Central memory CD8-positive, alpha-beta T cell (primary cell): ENCODE measurements around the gene TEX11.

Experiments used
- ATAC-seq: fragments of 150-1000 bp; cut with Tn5 transposase; replicated peaks from 2 replicates; pipeline ENCODE4 v1.10.0; 2022; ENCODE audit warnings: mild to moderate bottlenecking, moderate FRiP score, moderate number of reproducible peaks; ENCODE audit not compliant: poor library complexity, severe bottlenecking; ENCODE audit errors: extremely low read depth
- DNase-seq, 2 donors: peaks; one replicate each; pipeline ENCODE4 v3.0.0; 2021; ENCODE audit warnings: low spot score in 2 of 2
- H3K27ac Mint-ChIP-seq: one replicate; pipeline ENCODE4 v1.8.0; 2022; ENCODE audit warnings: low read depth, mild to moderate bottlenecking, moderate library complexity, mixed read lengths
- H3K27me3 Mint-ChIP-seq: one replicate; pipeline ENCODE4 v1.8.0; 2022; ENCODE audit warnings: mixed read lengths
- H3K36me3 Mint-ChIP-seq: one replicate; pipeline ENCODE4 v1.8.0; 2022; ENCODE audit warnings: mild to moderate bottlenecking, moderate library complexity, mixed read lengths; ENCODE audit not compliant: insufficient read depth
- H3K4me1 Mint-ChIP-seq: one replicate; pipeline ENCODE4 v1.8.0; 2022; ENCODE audit warnings: mixed read lengths
- H3K4me3 Mint-ChIP-seq: one replicate; pipeline ENCODE4 v1.8.0; 2022; ENCODE audit warnings: mild to moderate bottlenecking, moderate library complexity, mixed read lengths
- H3K9me3 Mint-ChIP-seq: one replicate; pipeline ENCODE4 v1.8.0; 2022; ENCODE audit warnings: mixed read lengths

Gene TEX11

DNA sequence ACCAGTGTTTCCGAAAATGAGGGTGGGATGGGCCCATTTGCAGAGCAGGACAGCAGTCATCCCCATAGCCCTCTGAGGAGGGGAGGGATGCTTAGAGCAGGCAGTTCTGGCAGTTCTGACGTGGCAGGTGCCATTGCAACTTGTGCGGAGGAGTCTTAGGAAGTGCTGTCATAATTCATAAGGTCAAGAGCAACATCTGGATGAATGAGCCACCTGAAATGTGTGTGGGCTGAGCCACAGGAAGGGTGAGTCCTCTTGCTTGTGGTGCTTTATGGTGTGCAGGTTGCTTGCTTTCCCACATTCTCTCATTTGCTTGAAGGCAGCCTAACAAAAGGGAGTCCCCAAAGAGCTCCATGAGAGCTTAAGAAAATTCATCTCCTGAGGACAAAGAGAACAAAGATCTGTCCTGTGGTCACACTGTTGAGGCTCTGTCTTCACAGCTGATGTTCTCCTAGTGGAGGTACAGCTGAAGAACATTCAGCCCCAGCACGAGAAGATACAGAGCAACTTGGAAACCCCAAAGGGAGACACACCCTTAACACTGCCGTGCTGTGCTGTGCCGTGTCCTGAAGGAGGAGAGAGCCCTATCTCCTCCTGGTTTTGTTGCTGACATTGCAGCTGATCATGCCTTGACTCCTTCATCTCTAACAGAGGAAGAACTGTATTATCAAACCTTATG lies 403.6 kb downstream of the TEX11 start:
- Mint-ChIP-seq H3K9me3 (no peaks in the 10 kb centered on the region), H3K4me1 (peaks cover 4% of the 10 kb centered on the region), H3K36me3 (peaks cover 7% of the 10 kb centered on the region)

DNA sequence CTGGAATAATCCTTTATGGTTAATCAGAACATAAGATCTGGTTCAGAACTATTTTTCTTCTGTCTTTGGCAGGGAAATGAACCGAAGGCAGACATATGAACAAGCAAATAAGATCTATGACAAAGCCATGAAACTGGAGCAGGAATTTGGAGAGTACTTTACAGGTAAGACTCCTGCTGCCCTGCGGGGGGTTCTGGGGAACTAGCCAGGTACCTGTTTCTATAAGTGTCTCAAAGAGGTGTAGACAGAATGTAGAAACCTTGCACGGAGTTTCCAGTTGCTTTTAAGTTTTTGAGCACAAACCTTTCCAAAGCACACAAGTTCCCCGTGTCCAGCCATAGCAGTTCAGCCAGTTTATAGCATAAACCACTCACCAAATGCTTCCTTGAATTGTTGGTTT lies 407.7 kb downstream of the TEX11 start:
- Mint-ChIP-seq H3K9me3 (no peaks in the 10 kb centered on the region), H3K27me3 (no peaks in the 10 kb centered on the region), H3K36me3 (peaks cover 13% of the 10 kb centered on the region), H3K27ac (no peak overlapping the region), H3K4me3 (no peak overlapping the region), H3K4me1 (peaks cover 4% of the 10 kb centered on the region)
- DNase-seq, result no peak
- ATAC-seq, result no peak

More for the DNA sequence above, 403.6 kb downstream of the TEX11 start:
- Mint-ChIP-seq H3K27me3 (no peaks in the 10 kb centered on the region), H3K4me3 (no peak overlapping the region), H3K27ac (peak overlapping the region; percentile 16)
- DNase-seq (no peak), ATAC-seq (no peak)

DNA sequence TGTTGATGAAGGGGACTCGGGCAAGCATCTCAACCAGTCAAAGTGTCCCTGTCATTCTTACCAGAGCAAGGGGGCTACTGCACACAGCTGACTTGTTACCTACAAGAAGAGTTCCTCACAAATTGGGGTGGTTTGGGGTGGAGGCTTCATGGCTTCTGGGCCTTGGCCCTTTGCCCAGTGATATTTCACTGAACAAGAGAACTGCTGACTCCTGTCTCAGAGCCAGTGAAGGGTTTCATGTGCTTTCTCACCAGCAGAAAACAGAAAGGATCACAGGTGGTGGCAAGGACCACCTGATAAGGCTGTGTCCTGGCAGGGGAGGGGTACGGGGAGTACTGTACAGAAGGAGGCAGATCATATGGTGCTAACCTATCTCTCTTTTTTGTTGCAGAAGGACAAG lies 410.4 kb downstream of the TEX11 start:
- H3K27me3 Mint-ChIP-seq, result no peaks in the 10 kb centered on the region
- H3K9me3 Mint-ChIP-seq, result no peaks in the 10 kb centered on the region
- no peak overlapping the region for H3K27ac Mint-ChIP-seq

GRCh38 chrX:70497026-70497425 lies 411.5 kb downstream of the TEX11 start:
- Mint-ChIP-seq H3K4me3 (no peak overlapping the region), H3K27me3 (no peaks in the 10 kb centered on the region), H3K4me1 (no peaks in the 10 kb centered on the region), H3K36me3 (peaks cover 29% of the 10 kb centered on the region), H3K27ac (no peak overlapping the region), H3K9me3 (no peaks in the 10 kb centered on the region)
- DNase-seq, result no peak
- ATAC-seq, result no peak

More for the DNA sequence above, 410.4 kb downstream of the TEX11 start:
- DNase-seq (no peak), ATAC-seq (no peak)
- H3K36me3 Mint-ChIP-seq, result peaks cover 24% of the 10 kb centered on the region
- H3K4me1 Mint-ChIP-seq, result no peaks in the 10 kb centered on the region
- no peak overlapping the region for H3K4me3 Mint-ChIP-seq

DNA sequence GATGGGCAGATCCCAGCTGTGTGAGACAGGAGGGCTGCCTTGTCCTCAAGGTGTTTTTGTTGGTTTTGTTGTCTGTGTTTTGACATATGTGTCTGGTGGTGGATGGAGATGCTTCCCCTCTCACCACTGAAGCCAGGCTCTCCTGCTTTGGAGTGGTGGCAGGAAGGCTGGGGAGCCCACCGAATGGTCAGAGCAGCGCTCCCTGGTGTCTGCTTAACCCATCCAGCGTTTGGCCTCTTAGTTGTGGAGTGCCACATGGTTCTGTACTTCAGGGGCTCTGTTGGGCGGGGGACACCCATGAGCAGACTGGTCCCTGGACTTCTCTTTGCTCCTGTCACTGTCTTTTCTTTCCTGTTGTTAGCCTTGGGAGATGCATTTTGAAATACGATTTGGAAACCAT lies 412.0 kb downstream of the TEX11 start:
- H3K4me3 Mint-ChIP-seq, result no peak overlapping the region
- H3K36me3 Mint-ChIP-seq, result peaks cover 30% of the 10 kb centered on the region
- H3K9me3 Mint-ChIP-seq, result no peaks in the 10 kb centered on the region
- no peaks in the 10 kb centered on the region for H3K4me1 Mint-ChIP-seq
- no peak overlapping the region for H3K27ac Mint-ChIP-seq
- DNase-seq (no peak), ATAC-seq (no peak)
- H3K27me3 Mint-ChIP-seq, result no peaks in the 10 kb centered on the region

DNA sequence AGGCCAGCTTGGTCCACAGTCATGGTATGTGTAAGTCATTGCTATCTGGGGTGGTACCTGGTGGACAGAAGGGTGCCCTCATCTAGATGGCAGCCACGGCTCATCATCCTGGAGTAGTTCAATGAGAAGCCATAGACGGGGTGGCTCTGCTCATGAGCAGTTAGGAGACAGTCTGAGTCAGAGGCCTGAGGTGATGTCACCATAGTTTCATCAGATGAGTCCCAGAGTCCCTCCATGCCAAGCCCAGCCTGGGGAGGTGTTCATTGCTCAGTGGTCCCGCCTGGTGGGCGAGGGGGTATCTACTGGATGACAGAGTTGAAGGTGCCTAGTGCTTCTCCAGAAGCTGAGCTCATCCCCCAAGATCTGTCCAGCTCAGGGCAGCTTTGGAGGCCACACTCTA lies 414.1 kb downstream of the TEX11 start:
- Mint-ChIP-seq H3K4me3 (no peak overlapping the region), H3K27me3 (no peaks in the 10 kb centered on the region), H3K4me1 (peaks cover 6% of the 10 kb centered on the region), H3K27ac (no peak overlapping the region), H3K36me3 (peaks cover 29% of the 10 kb centered on the region), H3K9me3 (no peaks in the 10 kb centered on the region)
- DNase-seq (no peak), ATAC-seq (no peak)

- Mint-ChIP-seq H3K4me1 (peaks cover 6% of the 10 kb centered on the region), H3K36me3 (peaks cover 28% of the 10 kb centered on the region), H3K27me3 (no peaks in the 10 kb centered on the region), H3K27ac (no peak overlapping the region), H3K9me3 (no peaks in the 10 kb centered on the region), H3K4me3 (no peak overlapping the region)
- no peak for DNase-seq
- ATAC-seq, result no peak
Measured at GRCh38 chrX:70488856-70489255, 419.7 kb downstream of the TEX11 start.

DNA sequence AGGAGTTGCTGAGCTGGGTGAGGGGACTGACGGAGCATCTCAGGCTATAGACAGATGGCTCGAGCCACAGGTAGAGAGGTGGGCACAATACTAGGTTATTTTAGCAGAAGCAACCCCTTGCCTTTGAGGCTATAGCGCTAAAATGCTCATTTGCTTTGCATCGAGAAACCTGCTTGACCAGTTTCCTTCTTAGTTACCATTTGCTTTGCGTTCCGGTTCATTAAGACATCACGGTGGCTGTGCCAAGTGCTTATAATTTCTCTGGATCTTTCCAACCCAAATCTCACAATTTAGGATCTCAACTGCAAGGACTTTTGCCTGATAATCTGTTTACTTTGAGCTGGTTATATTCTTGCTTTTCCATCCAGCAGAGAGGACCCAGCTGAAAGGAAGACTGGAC lies 423.0 kb downstream of the TEX11 start:
- ATAC-seq (no peak), DNase-seq (no peak)
- Mint-ChIP-seq H3K4me1 (peaks cover 10% of the 10 kb centered on the region), H3K9me3 (no peaks in the 10 kb centered on the region), H3K27ac (no peak overlapping the region), H3K36me3 (peaks cover 16% of the 10 kb centered on the region), H3K27me3 (no peaks in the 10 kb centered on the region), H3K4me3 (no peak overlapping the region)

GRCh38 chrX:70482300-70482699 lies 426.2 kb downstream of the TEX11 start:
- Mint-ChIP-seq H3K27me3 (no peaks in the 10 kb centered on the region), H3K36me3 (peaks cover 8% of the 10 kb centered on the region), H3K4me3 (no peak overlapping the region), H3K4me1 (peaks cover 5% of the 10 kb centered on the region), H3K9me3 (no peaks in the 10 kb centered on the region), H3K27ac (no peak overlapping the region)
- ATAC-seq (no peak), DNase-seq (no peak)

- Mint-ChIP-seq H3K4me3 (no peak overlapping the region), H3K36me3 (peaks cover 7% of the 10 kb centered on the region), H3K27ac (no peak overlapping the region)
Measured at GRCh38 chrX:70481471-70482270, 426.8 kb downstream of the TEX11 start.

DNA sequence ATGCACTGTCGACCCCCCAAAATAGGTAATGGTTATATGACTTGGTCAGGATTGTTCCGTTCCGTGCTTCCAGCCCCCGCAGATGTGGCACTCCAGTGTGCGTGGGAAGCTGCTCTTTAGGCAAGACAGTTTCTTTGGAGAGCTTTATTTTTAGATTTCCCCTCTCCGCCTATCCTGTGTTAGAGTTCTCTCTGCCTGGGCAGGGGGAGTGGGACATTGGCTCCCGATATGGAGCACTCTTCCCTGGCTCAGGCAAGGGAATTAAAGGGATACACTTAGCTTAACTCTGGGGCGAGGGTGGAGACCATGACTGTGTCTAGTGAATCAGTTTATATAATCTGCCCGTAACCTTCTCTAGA lies 427.9 kb downstream of the TEX11 start:
- DNase-seq (no peak), ATAC-seq (no peak)
- Mint-ChIP-seq H3K27ac (no peak overlapping the region), H3K9me3 (no peaks in the 10 kb centered on the region), H3K36me3 (peaks cover 4% of the 10 kb centered on the region), H3K4me3 (no peak overlapping the region), H3K4me1 (peaks cover 5% of the 10 kb centered on the region), H3K27me3 (no peaks in the 10 kb centered on the region)

More at GRCh38 chrX:70481471-70482270, 426.8 kb downstream of the TEX11 start:
- DNase-seq (no peak), ATAC-seq (no peak)
- Mint-ChIP-seq H3K9me3 (no peaks in the 10 kb centered on the region), H3K27me3 (no peaks in the 10 kb centered on the region), H3K4me1 (peaks cover 5% of the 10 kb centered on the region)

- no peak for ATAC-seq
- H3K4me1 Mint-ChIP-seq, result peaks cover 5% of the 10 kb centered on the region
Measured at GRCh38 chrX:70479922-70480659, 428.4 kb downstream of the TEX11 start.

More at GRCh38 chrX:70479922-70480659, 428.4 kb downstream of the TEX11 start:
- Mint-ChIP-seq H3K4me3 (no peak overlapping the region), H3K9me3 (no peaks in the 10 kb centered on the region), H3K36me3 (peaks cover 2% of the 10 kb centered on the region), H3K27me3 (no peaks in the 10 kb centered on the region), H3K27ac (no peak overlapping the region)
- no peak for DNase-seq
